ENCODE results near the gene DAGLB. TPM values are rescaled to one million over a fixed set of nuclear protein-coding genes. Genes with fewer than 3 reads are reported as not detected.

Gene DAGLB
- total and polyA plus RNA-seq, 10 of the 15 experiments (the other 5 are each of a cell fraction or from before 2014, with no cell fraction given) = 1.2 to 13.3 (median 10.1) TPM

- no peak for TF ChIP-seq CBFB (IDR thresholded peaks at IDR 0.05; ENCODE audit: low read depth)
Measured at GRCh38 chr7:6442114-6442513, 5.6 kb downstream of the DAGLB start (continued).

GRCh38 chr7:6440381-6440780 lies 7.4 kb downstream of the DAGLB start:
- DNase-seq (ENCODE audit: low read depth, low spot score) (no peak), ATAC-seq (no peak), FAIRE-seq (no peak)
- peaks cover 9% of the 10 kb centered on the region for H3K79me2 ChIP-seq (ENCODE audit: control insufficient read depth, insufficient read depth, low read length)
- H4K20me1 ChIP-seq (ENCODE audit: control insufficient read depth, insufficient read depth) = no peaks in the 10 kb centered on the region
- H3K9ac ChIP-seq (ENCODE audit: control insufficient read depth, insufficient read depth, low read length) = no peak overlapping the region
- no peak overlapping the region for H3K4me2 ChIP-seq (ENCODE audit: control insufficient read depth, insufficient read depth)
- no peak for TF ChIP-seq STAT3 (IDR thresholded peaks at IDR 0.05; ENCODE audit: low read depth, low read length)
- TF ChIP-seq BHLHE40 (IDR thresholded peaks at IDR 0.05; ENCODE audit: borderline replicate concordance in 1 of 2, low read depth in 2 of 2, low read length in 1 of 2) = no peak
- no peak for TF ChIP-seq CBX5 (IDR thresholded peaks at IDR 0.05; ENCODE audit: low read depth)
- no peak for TF ChIP-seq TAF1 (IDR thresholded peaks at IDR 0.05; ENCODE audit: borderline replicate concordance, low read depth, low read length)
- no peak for TF ChIP-seq RELB (IDR thresholded peaks at IDR 0.05; ENCODE audit: low read depth)
- TF ChIP-seq ASH2L (IDR thresholded peaks at IDR 0.05; ENCODE audit: borderline replicate concordance, low read depth) = no peak
- no peak for TF ChIP-seq MLLT1 (IDR thresholded peaks at IDR 0.05)
- TF ChIP-seq EZH2 (IDR thresholded peaks at IDR 0.05; ENCODE audit: borderline replicate concordance, control insufficient read depth, low read depth, low read length) = no peak
- no peak for TF ChIP-seq PAX8 (IDR thresholded peaks at IDR 0.05)
- TF ChIP-seq CEBPB (IDR thresholded peaks at IDR 0.05; ENCODE audit: borderline replicate concordance in 1 of 2, low read depth in 2 of 2, low read length in 2 of 2) = no peak
- no peak for TF ChIP-seq BMI1 (IDR thresholded peaks at IDR 0.05; ENCODE audit: borderline replicate concordance)
- TF ChIP-seq ESRRA (IDR thresholded peaks at IDR 0.05; ENCODE audit: low read length) = no peak
- TF ChIP-seq RELA (IDR thresholded peaks at IDR 0.05; ENCODE audit: borderline replicate concordance, partially characterized antibody) = no peak
- TF ChIP-seq BCL3 (IDR thresholded peaks at IDR 0.05; ENCODE audit: borderline replicate concordance, insufficient read depth, low read depth, low read length, poor library complexity, severe bottlenecking) = no peak
- TF ChIP-seq KLF5 (IDR thresholded peaks at IDR 0.05; ENCODE audit: partially characterized antibody) = no peak
- H3K27ac ChIP-seq (ENCODE audit: control insufficient read depth, insufficient read depth) = no peak overlapping the region
- intact Hi-C loops (cut with micrococcal nuclease; ENCODE audit: unreplicated experiment) = loop anchor here (10.0 kb wide), 1 partner anchor 436 kb away; the partner anchor contains the start of genes AIMP2 and PMS2
- ChIA-PET CTCF (interaction anchor here (0.6 to 0.7 kb wide), 2 partner anchors 443 to 814 kb away, joined by 3 to 4 read pairs; no protein-coding TSS in a partner anchor), RAD21 (ENCODE audit: unreplicated experiment) (no interaction called here), SMC1A (ENCODE audit: uncharacterized antibody, unreplicated experiment) (interaction anchor here (0.6 to 0.7 kb wide), 3 partner anchors 19 to 53 kb away, joined by 3 read pairs; no protein-coding TSS in a partner anchor), POLR2A (interaction anchor here (0.6 to 1.1 kb wide), 4 partner anchors 14 to 136 kb away, joined by 3 to 4 read pairs (median 4); no protein-coding TSS in a partner anchor)
- no peak overlapping the region for H2AFZ ChIP-seq (ENCODE audit: control insufficient read depth, low read depth, low read length)
- no TSS peak for BruUV-seq (replicated peaks)
- H3K36me3 ChIP-seq (ENCODE audit: control insufficient read depth in 2 of 2, insufficient read depth in 2 of 2, low read length in 1 of 2) = peaks cover 2 to 3% of the 10 kb centered on the region in 2 experiments; a peak in 3 of 4 replicates
- H3K4me1 ChIP-seq (ENCODE audit: control insufficient read depth, insufficient read depth, low read length) = peaks cover 15% of the 10 kb centered on the region
- in situ Hi-C loops (cut with MboI) = no loop called here
- H3K27me3 ChIP-seq (replicated peaks in 1 of 2; ENCODE audit: control insufficient read depth in 2 of 2, insufficient read depth in 2 of 2, low read length in 1 of 2) = no peaks in the 10 kb centered on the region
- 95% methylated on average over 5 of the region's 5 CpGs for WGBS (ENCODE audit: insufficient coverage, insufficient replicate concordance, low lambda C conversion rate, missing lambda C conversion rate)
- no peaks in the 10 kb centered on the region for H3K9me3 ChIP-seq (replicated peaks; ENCODE audit: control insufficient read depth, insufficient read depth, low read length)
- H3K4me3 ChIP-seq = no peak overlapping the region
